Activated CD4-positive, alpha-beta T cell treated with anti-CD3 and anti-CD28 coated beads for 48 hours (primary cell): ENCODE measurements around the gene ISX.

Experiments
- DNase-seq: peaks from one replicate; pipeline ENCODE4 v3.0.0-alpha.2; 2020

ISX gene

DNA sequence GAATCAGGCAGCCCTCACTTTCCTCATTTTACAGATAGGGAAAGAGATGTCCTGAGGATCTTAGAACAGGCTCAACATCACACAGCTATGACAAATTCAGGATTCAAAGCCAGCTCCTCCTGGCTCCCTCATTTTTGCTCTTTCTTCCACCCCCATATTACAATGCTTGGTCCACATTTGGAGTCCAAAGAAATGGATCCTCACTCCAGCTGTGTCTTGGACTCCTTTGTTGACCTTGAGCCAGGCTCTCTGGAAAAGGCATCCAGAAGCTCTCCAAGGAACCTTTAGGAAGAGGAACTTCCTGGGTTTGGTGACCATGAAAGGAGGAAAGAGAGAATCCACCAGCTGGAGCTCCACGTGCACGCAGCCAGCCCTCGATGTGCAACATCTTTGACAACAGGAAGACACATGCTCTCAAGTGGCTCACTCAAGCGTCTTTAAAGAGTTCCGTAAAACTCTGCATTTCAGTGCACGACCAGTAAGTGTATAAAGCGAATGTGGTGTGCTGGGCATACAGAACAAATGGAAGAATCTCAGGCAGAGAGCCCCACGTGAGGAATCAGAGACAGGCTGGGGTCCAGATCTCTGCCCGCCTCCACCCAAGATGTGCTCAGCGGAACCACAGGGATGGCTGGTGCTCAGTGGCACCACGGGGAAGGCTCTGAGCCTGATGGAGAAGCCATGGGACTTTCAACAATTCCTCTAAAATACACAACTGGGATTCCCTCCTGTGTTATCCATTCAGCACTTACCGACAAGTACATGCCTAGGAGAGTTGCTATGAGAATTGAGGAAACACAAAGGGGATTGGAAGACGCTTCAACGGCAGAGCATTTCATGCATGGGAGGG lies 48.4 kb downstream of the ISX start:
- DNase-seq, result no peak

- no peak for DNase-seq
Measured at GRCh38 chr22:35115515-35115914, 49.6 kb downstream of the ISX start.

- DNase-seq, result no peak
Measured at GRCh38 chr22:35116269-35116668, 50.3 kb downstream of the ISX start.

DNA sequence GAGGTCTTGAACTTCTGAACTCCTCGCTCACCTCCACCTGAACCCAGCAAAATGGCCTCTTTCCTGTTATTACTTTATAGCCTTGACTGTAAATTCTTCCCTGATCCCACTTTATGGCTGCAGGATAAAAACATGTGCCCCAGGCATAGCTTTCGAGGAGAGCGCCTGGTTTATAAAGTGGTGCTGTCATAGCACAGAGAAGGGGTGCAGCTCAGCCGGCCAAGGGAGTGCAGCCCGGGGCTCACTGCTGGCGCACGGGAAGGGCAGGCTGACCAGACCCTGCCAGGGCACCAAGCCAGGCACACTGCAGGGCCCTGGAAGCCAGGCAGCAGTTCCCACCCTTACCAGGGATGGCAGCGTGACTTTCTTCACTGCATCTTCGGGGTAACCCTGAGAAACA lies 50.9 kb downstream of the ISX start:
- no peak for DNase-seq

GRCh38 chr22:35119494-35119893 lies 53.5 kb downstream of the ISX start:
- no peak for DNase-seq

- no peak for DNase-seq
Measured at GRCh38 chr22:35124691-35125219, 58.8 kb downstream of the ISX start.

DNA sequence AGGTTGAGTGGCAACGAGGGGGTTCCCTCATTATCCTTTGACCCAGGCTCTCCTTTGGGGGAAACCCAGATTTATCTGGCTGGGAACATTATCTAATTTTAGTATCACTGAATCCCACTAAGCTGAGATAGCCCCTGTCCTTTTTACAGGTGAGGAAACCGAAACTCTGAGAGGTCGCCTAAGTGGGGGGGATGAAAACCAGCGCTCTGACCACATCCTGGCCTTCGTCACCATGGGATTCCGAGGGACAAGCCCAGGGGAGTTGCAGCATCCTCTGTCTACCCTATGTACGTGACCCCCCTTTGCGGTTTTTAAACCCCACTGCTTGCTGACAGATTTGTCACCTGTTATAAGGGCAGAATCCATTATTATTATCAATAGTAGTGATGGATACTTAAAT lies 61.0 kb downstream of the ISX start:
- no peak for DNase-seq

GRCh38 chr22:35128637-35129036 lies 62.7 kb downstream of the ISX start:
- no peak for DNase-seq

DNA sequence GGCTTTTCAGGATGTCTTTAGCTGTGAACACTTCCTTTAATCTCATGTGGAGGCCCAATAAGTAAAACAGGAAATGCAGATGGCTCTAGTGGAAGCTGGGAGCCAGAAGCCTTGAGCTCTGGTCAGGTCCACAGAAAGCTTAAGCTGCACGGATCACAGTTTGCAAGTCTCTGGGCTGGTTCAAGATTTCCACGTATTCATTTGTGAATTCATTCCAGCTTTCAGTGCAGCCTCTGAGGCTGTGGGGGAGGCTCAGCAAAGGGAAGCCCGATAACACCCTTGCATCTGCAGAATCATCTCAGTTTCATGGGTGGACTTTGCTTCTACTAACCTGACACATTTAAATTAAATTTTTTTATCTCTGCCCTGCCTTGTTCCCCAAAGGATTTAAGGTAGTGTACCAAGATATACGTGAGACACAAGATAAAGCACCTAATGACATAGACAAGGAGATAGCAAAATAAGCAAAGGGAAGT lies 65.6 kb downstream of the ISX start:
- no peak for DNase-seq

GRCh38 chr22:35132568-35132967 lies 66.6 kb downstream of the ISX start:
- DNase-seq, result no peak

DNA sequence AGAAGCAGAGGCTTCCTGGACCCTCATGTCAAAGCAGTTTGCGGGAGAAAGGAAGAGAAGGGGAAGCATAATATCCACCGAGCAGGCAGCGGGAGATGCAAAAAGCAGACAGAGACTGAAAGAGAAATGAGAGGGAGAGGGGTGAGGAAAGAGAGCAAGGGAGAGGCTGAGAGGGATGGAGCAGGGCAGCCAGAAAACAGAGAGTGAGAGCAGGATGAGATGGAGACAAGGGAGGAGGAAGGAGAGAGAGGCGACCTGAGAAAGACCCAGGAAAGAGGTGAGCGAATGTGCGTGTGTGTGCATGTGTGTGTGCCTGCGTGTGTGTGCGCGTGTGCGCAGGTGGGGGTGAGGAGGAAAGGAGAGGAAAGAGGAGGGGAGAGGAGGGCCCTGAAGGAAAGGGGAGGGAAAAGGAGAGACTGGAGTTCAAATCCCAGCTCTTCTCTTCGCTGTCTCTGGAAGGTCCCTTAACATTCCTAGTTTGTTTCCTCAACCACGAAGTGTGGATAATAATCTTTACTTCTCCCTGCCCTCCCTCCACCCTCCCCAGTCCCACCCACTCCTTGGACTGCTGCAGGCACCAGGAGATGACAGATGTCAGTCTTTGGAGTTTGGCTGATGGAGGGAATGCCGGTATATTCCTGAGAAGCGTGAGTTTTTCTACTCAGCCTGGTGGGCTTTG lies 67.9 kb downstream of the ISX start:
- DNase-seq, result no peak

- DNase-seq, result no peak
Measured at GRCh38 chr22:35134637-35135036, 68.7 kb downstream of the ISX start.

GRCh38 chr22:35135165-35135564 lies 69.2 kb downstream of the ISX start:
- no peak for DNase-seq
